Astrocyte (in vitro differentiated cells and primary cell): Measurements from ENCODE around the gene TSEN54. TPM values are rescaled to one million over a fixed set of nuclear protein-coding genes. Genes with fewer than 3 reads are reported as not detected.

Source experiments
- DNase-seq: peaks from one replicate; pipeline ENCODE4 v3.0.0-alpha.2; 2010; ENCODE audit warnings: low read depth
- FAIRE-seq: peaks from 2 replicates; lab custom pipeline; 2011; peaks lifted over from hg19 to GRCh38; lab: Jason Lieb, UNC
- H2AFZ ChIP-seq: 2 replicates; pipeline ENCODE4 v1.6.0; 2012; ENCODE audit warnings: low read depth, low read length, inconsistent platforms
- H3K27ac ChIP-seq: 2 replicates; pipeline ENCODE4 v1.5.1; 2011; ENCODE audit warnings: low read depth, low read length, inconsistent platforms
- H3K27me3 ChIP-seq: 2 replicates; pipeline ENCODE4 v1.6.0; 2011; ENCODE audit warnings: low read length, inconsistent platforms; ENCODE audit not compliant: insufficient read depth
- H3K36me3 ChIP-seq: 2 replicates; pipeline ENCODE4 v1.5.1; 2011; ENCODE audit warnings: low read length, inconsistent platforms; ENCODE audit not compliant: insufficient read depth
- H3K4me1 ChIP-seq: 2 replicates; pipeline ENCODE4 v1.5.1; 2011; ENCODE audit warnings: low read length, inconsistent platforms; ENCODE audit not compliant: insufficient read depth
- H3K4me2 ChIP-seq: 2 replicates; pipeline ENCODE4 v1.6.0; 2012; ENCODE audit warnings: low read length, inconsistent platforms
- H3K4me3 ChIP-seq: 2 replicates; pipeline ENCODE4 v1.5.1; 2011; ENCODE audit warnings: low read depth, mild to moderate bottlenecking, low read length, inconsistent platforms; ENCODE audit not compliant: insufficient read depth
- H3K79me2 ChIP-seq: 2 replicates; pipeline ENCODE4 v1.6.0; 2012; ENCODE audit warnings: mild to moderate bottlenecking, low read length, inconsistent platforms; ENCODE audit not compliant: insufficient read depth
- H3K9ac ChIP-seq: 2 replicates; pipeline ENCODE4 v1.6.0; 2012; ENCODE audit warnings: mild to moderate bottlenecking, low read length, inconsistent platforms
- H3K9me3 ChIP-seq: 2 replicates; pipeline ENCODE4 v1.5.1; 2012; ENCODE audit warnings: low read depth, mild to moderate bottlenecking, low read length, inconsistent platforms; ENCODE audit not compliant: insufficient read depth
- H4K20me1 ChIP-seq: 2 replicates; pipeline ENCODE4 v1.6.0; 2012; ENCODE audit warnings: low read length, inconsistent platforms; ENCODE audit not compliant: insufficient read depth
- H3K27ac Mint-ChIP-seq: one replicate; pipeline ENCODE4 v1.8.0; 2021; ENCODE audit warnings: mild to moderate bottlenecking, mixed read lengths; ENCODE audit not compliant: unreplicated experiment
- H3K27me3 Mint-ChIP-seq: one replicate; pipeline ENCODE4 v1.8.0; 2021; ENCODE audit warnings: low read depth, mixed read lengths; ENCODE audit not compliant: unreplicated experiment
- H3K36me3 Mint-ChIP-seq: one replicate; pipeline ENCODE4 v1.8.0; 2021; ENCODE audit warnings: low read depth, mixed read lengths; ENCODE audit not compliant: unreplicated experiment
- H3K4me1 Mint-ChIP-seq: one replicate; pipeline ENCODE4 v1.8.0; 2021; ENCODE audit warnings: low read depth, mixed read lengths; ENCODE audit not compliant: unreplicated experiment
- H3K4me3 Mint-ChIP-seq: one replicate; pipeline ENCODE4 v1.8.0; 2021; ENCODE audit warnings: mild to moderate bottlenecking, moderate library complexity, mixed read lengths; ENCODE audit not compliant: unreplicated experiment
- H3K9me3 Mint-ChIP-seq: one replicate; pipeline ENCODE4 v1.8.0; 2021; ENCODE audit warnings: mild to moderate bottlenecking, mixed read lengths; ENCODE audit not compliant: unreplicated experiment
- CTCF ChIP-seq: IDR thresholded peaks from 2 replicates; pipeline ENCODE4 v1.5.1; 2011; ENCODE audit warnings: low read depth, mild to moderate bottlenecking, inconsistent platforms, low read length, moderate library complexity; ENCODE audit not compliant: insufficient read depth
- EZH2 ChIP-seq: IDR thresholded peaks from 2 replicates; pipeline ENCODE4 v1.6.1; 2012; ENCODE audit warnings: mild to moderate bottlenecking, low read length, inconsistent platforms; ENCODE audit not compliant: insufficient read depth
- total RNA-seq: library from RNA; stranded (reverse); gene quantifications from 2 replicates; pipeline ENCODE4 v1.2.1, GENCODE V29; 2021

The TSEN54 gene
- total RNA-seq, 1 donor from 2014 or later = 16.5 TPM

DNA sequence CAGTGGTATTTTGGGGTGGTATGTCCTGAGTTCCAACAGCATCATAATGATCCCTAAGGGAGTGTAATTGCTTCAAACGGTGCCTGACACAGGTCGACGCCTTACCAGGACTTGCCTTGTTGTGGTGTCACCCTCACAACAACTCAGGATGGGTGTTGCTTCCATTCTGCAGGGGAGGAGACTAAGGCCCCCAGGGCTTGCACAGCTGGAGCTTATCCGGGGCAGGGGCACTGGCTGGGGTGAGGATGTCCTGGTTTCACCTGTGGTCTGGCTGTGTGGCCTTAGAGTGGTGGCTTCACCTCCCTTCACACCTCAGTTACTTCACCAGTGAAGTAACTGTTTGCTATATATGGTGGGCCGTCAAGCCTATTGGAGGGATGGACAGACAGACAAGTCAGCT lies 32.5 kb downstream of the TSEN54 start:
- no peak overlapping the region for H3K4me3 Mint-ChIP-seq
- no peak overlapping the region for H3K4me3 ChIP-seq
- peaks cover 2% of the 10 kb centered on the region for H3K36me3 Mint-ChIP-seq
- peaks cover 6% of the 10 kb centered on the region for H3K4me1 ChIP-seq
- peaks cover 3% of the 10 kb centered on the region for H3K27me3 Mint-ChIP-seq
- no peak for DNase-seq
- H3K9me3 Mint-ChIP-seq = no peaks in the 10 kb centered on the region
- H3K27me3 ChIP-seq = peaks cover 4% of the 10 kb centered on the region
- no peaks in the 10 kb centered on the region for H3K79me2 ChIP-seq
- no peak overlapping the region for H3K27ac ChIP-seq
- peaks cover 18% of the 10 kb centered on the region for H3K4me1 Mint-ChIP-seq
- H3K4me2 ChIP-seq = no peak overlapping the region
- no peak for FAIRE-seq
- H3K9me3 ChIP-seq = no peaks in the 10 kb centered on the region
- H3K27ac Mint-ChIP-seq = no peak overlapping the region
- no peaks in the 10 kb centered on the region for H3K36me3 ChIP-seq
- H3K9ac ChIP-seq = no peak overlapping the region
- H2AFZ ChIP-seq = no peak overlapping the region
- H4K20me1 ChIP-seq = no peaks in the 10 kb centered on the region
- TF ChIP-seq CTCF (no peak), EZH2 (no peak)

DNA sequence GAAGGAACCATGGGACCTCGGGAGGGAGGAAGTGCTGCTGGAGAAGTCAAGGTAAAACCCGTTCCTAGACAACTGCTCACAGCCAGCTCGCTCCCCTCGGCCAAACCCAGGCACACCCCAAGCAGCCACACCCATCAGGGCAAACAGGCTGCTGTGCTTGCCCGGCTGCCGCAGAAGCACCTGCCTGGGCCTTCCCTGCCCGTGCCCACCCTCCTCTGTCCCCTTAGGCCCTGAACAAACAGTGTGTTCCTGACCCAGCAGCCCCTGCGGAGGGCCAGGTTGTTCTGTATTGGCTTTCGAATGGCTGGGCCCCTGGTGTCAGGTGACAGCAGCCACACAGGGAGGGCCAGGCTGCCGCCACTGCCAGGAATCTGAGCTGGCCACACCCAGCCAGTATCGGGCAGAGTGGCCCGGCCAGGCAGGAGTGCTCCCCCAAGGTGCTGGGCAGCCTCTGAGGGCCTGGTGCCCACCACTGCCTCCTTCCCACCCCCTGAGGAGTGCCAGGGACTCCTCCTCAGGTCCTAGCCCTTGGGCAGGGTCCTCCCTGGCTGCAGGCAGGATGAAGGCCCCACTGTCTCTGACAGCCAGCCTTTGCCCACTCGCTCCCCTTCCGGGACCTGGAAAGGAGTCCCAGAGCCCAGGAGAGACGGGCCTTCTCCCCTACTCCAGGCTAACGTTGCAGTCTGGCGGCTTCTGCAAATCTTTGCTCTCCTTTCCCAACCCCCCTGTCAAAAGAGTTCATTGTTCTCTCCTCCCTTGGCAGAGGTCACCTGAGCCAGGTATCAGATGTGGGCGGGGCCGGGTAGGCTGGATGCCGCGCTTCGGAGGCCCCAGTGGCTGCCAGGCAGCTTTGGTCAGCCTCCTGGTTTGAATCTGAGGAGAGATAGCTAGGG lies 33.2 kb downstream of the TSEN54 start:
- Mint-ChIP-seq H3K27ac (no peak overlapping the region), H3K4me3 (no peak overlapping the region), H3K36me3 (peaks cover 2% of the 10 kb centered on the region), H3K4me1 (peaks cover 18% of the 10 kb centered on the region), H3K9me3 (no peaks in the 10 kb centered on the region), H3K27me3 (no peaks in the 10 kb centered on the region)
- no peak overlapping the region for H3K4me2 ChIP-seq
- no peaks in the 10 kb centered on the region for H3K9me3 ChIP-seq
- no peak overlapping the region for H3K4me3 ChIP-seq
- H3K79me2 ChIP-seq = no peaks in the 10 kb centered on the region
- TF ChIP-seq EZH2 (no peak), CTCF (no peak)
- DNase-seq = no peak
- no peaks in the 10 kb centered on the region for H3K36me3 ChIP-seq
- H3K27me3 ChIP-seq = peaks cover 4% of the 10 kb centered on the region
- no peak overlapping the region for H3K27ac ChIP-seq
- H3K4me1 ChIP-seq = peaks cover 6% of the 10 kb centered on the region
- H4K20me1 ChIP-seq = no peaks in the 10 kb centered on the region
- FAIRE-seq = no peak
- no peak overlapping the region for H3K9ac ChIP-seq
- H2AFZ ChIP-seq = no peak overlapping the region

- no peak for FAIRE-seq
- peaks cover 6% of the 10 kb centered on the region for H3K4me1 ChIP-seq
Observed at GRCh38 chr17:75550139-75550465, 33.8 kb downstream of the TSEN54 start.

More at GRCh38 chr17:75550139-75550465, 33.8 kb downstream of the TSEN54 start:
- Histone ChIP-seq H3K36me3 (no peaks in the 10 kb centered on the region), H3K9me3 (no peaks in the 10 kb centered on the region), H3K27ac (no peak overlapping the region), H4K20me1 (no peaks in the 10 kb centered on the region), H3K79me2 (no peaks in the 10 kb centered on the region), H2AFZ (no peak overlapping the region), H3K9ac (no peak overlapping the region), H3K27me3 (peaks cover 4% of the 10 kb centered on the region), H3K4me2 (no peak overlapping the region), H3K4me3 (no peak overlapping the region)
- TF ChIP-seq EZH2 (no peak), CTCF (no peak)
- Mint-ChIP-seq H3K4me3 (no peak overlapping the region), H3K27me3 (no peaks in the 10 kb centered on the region), H3K9me3 (no peaks in the 10 kb centered on the region), H3K36me3 (peaks cover 2% of the 10 kb centered on the region), H3K27ac (no peak overlapping the region), H3K4me1 (peaks cover 18% of the 10 kb centered on the region)
- no peak for DNase-seq
